ENCODE results near the gene HES7. TPM values are rescaled to one million over a fixed set of nuclear protein-coding genes. Genes with fewer than 3 reads are reported as not detected.

HES7 gene
- total and polyA plus RNA-seq, 3 experiments from 2014 or later, result 1.6 to 1.8 TPM; not detected in 1

GRCh38 chr17:8146381-8147140 is 22.7 kb upstream of the HES7 start:
- no peaks in the 10 kb centered on the region for H3K27me3 ChIP-seq (ENCODE audit: insufficient read depth, low read length, poor library complexity, severe bottlenecking)
- H3K4me1 ChIP-seq (ENCODE audit: insufficient read depth, low read length), result peaks cover 15% of the 10 kb centered on the region
- POLR2A ChIA-PET, result interaction anchor here (1.7 kb wide), 1 partner anchor 10 kb away, joined by 7 read pairs; no protein-coding TSS in a partner anchor
- H3K27ac ChIP-seq (ENCODE audit: low read depth, low read length), result no peak overlapping the region
- peak in 2 of 5 donors; percentile 7 to 8 for DNase-seq
- peaks cover 73% of the 10 kb centered on the region for H3K36me3 ChIP-seq (ENCODE audit: insufficient read depth, low read length)
- H3K9me3 ChIP-seq (ENCODE audit: low read length), result no peaks in the 10 kb centered on the region
- peaks cover 3 to 95% (median 20%) of the 10 kb centered on the region in 3 donors for H3K36me3 Mint-ChIP-seq
- peak overlapping the region in 4 of 7 donors; percentile 19 to 78 (median 54) for H3K4me3 Mint-ChIP-seq
- H3K4me3 ChIP-seq (ENCODE audit: low read length), result no peak overlapping the region
- CTCF ChIA-PET, result interaction anchor here (0.9 to 3.4 kb wide), 6 partner anchors 10 to 53 kb away, joined by 3 to 12 read pairs (median 4); partner anchors contain the start of gene HES7
- peak overlapping the region in 5 of 8 donors; percentile 51 to 94 (median 70) for H3K27ac Mint-ChIP-seq
- peaks cover 14 to 29% (median 14%) of the 10 kb centered on the region in 3 donors for H3K4me1 Mint-ChIP-seq
- peaks cover 0 to 2% (median 0%) of the 10 kb centered on the region in 5 donors for H3K9me3 Mint-ChIP-seq
- peaks cover 0 to 12% of the 10 kb centered on the region in 2 donors for H3K27me3 Mint-ChIP-seq

GRCh38 chr17:8145811-8146210 is 21.9 kb upstream of the HES7 start:
- H3K4me3 Mint-ChIP-seq, result no peak overlapping the region
- H3K4me1 Mint-ChIP-seq, result peaks cover 8 to 22% (median 9%) of the 10 kb centered on the region in 3 donors
- ChIA-PET CTCF (interaction anchor here (0.8 to 3.4 kb wide), 6 partner anchors 13 to 75 kb away, joined by 3 to 12 read pairs (median 4); partner anchors contain the start of gene HES7), POLR2A (no interaction called here)
- H3K9me3 Mint-ChIP-seq, result no peaks in the 10 kb centered on the region
- no peaks in the 10 kb centered on the region for H3K9me3 ChIP-seq (ENCODE audit: low read length)
- peaks cover 3 to 95% (median 20%) of the 10 kb centered on the region in 3 donors for H3K36me3 Mint-ChIP-seq
- H3K27ac ChIP-seq (ENCODE audit: low read depth, low read length), result no peak overlapping the region
- no peak for DNase-seq
- H3K27ac Mint-ChIP-seq, result peak overlapping the region in 2 of 8 donors; percentile 22 to 78
- no peaks in the 10 kb centered on the region for H3K27me3 ChIP-seq (ENCODE audit: insufficient read depth, low read length, poor library complexity, severe bottlenecking)
- H3K36me3 ChIP-seq (ENCODE audit: insufficient read depth, low read length), result peaks cover 79% of the 10 kb centered on the region
- no peak overlapping the region for H3K4me3 ChIP-seq (ENCODE audit: low read length)
- H3K4me1 ChIP-seq (ENCODE audit: insufficient read depth, low read length), result peaks cover 12% of the 10 kb centered on the region
- peaks cover 0 to 8% of the 10 kb centered on the region in 2 donors for H3K27me3 Mint-ChIP-seq

- Mint-ChIP-seq H3K4me1 (peaks cover 0 to 10% (median 3%) of the 10 kb centered on the region in 3 donors), H3K27me3 (peaks cover 0 to 8% of the 10 kb centered on the region in 2 donors), H3K27ac (peak overlapping the region in 2 of 8 donors; percentile 21 to 70), H3K36me3 (peaks cover 3 to 93% (median 19%) of the 10 kb centered on the region in 3 donors), H3K9me3 (no peaks in the 10 kb centered on the region), H3K4me3 (peak overlapping the region in 2 of 7 donors; percentile 40 to 60)
- H3K4me3 ChIP-seq (ENCODE audit: low read length), result no peak overlapping the region
- no peaks in the 10 kb centered on the region for H3K27me3 ChIP-seq (ENCODE audit: insufficient read depth, low read length, poor library complexity, severe bottlenecking)
- no peak overlapping the region for H3K27ac ChIP-seq (ENCODE audit: low read depth, low read length)
- DNase-seq, result peak in 3 of 5 donors; percentile 17 to 48 (median 17)
- ChIA-PET POLR2A (interaction anchor here (0.7 kb wide), 1 partner anchor 129 kb away, joined by 3 read pairs; no protein-coding TSS in a partner anchor), CTCF (interaction anchor here (1.8 kb wide), 1 partner anchor 20 kb away, joined by 6 read pairs; the partner anchor contains the start of gene HES7)
- no peaks in the 10 kb centered on the region for H3K9me3 ChIP-seq (ENCODE audit: low read length)
- peaks cover 6% of the 10 kb centered on the region for H3K4me1 ChIP-seq (ENCODE audit: insufficient read depth, low read length)
- peaks cover 74% of the 10 kb centered on the region for H3K36me3 ChIP-seq (ENCODE audit: insufficient read depth, low read length)
Measured at GRCh38 chr17:8144401-8145231, 20.7 kb upstream of the HES7 start.

GRCh38 chr17:8143581-8144400 is 19.9 kb upstream of the HES7 start:
- Mint-ChIP-seq H3K4me3 (peak overlapping the region in 5 of 7 donors; percentile 5 to 75 (median 45)), H3K4me1 (peaks cover 0 to 7% (median 0%) of the 10 kb centered on the region in 3 donors), H3K27ac (peak overlapping the region in 3 of 8 donors; percentile 21 to 75 (median 26)), H3K9me3 (peaks cover 0 to 2% (median 0%) of the 10 kb centered on the region in 5 donors), H3K27me3 (peaks cover 0 to 8% of the 10 kb centered on the region in 2 donors), H3K36me3 (peaks cover 3 to 85% (median 16%) of the 10 kb centered on the region in 3 donors)
- H3K27me3 ChIP-seq (ENCODE audit: insufficient read depth, low read length, poor library complexity, severe bottlenecking), result no peaks in the 10 kb centered on the region
- POLR2A ChIA-PET, result no interaction called here
- no peak overlapping the region for H3K27ac ChIP-seq (ENCODE audit: low read depth, low read length)
- peaks cover 65% of the 10 kb centered on the region for H3K36me3 ChIP-seq (ENCODE audit: insufficient read depth, low read length)
- peak in 3 of 5 donors; percentile 21 to 53 (median 30) for DNase-seq
- CTCF ChIA-PET, result interaction anchor here (1.3 kb wide), 1 partner anchor 25 kb away, joined by 3 read pairs; no protein-coding TSS in a partner anchor
- no peak overlapping the region for H3K4me3 ChIP-seq (ENCODE audit: low read length)
- H3K9me3 ChIP-seq (ENCODE audit: low read length), result no peaks in the 10 kb centered on the region
- H3K4me1 ChIP-seq (ENCODE audit: insufficient read depth, low read length), result peaks cover 12% of the 10 kb centered on the region

GRCh38 chr17:8142887-8143580 is 19.1 kb upstream of the HES7 start:
- CTCF ChIA-PET, result interaction anchor here (1.3 kb wide), 1 partner anchor 24 kb away, joined by 3 read pairs; no protein-coding TSS in a partner anchor
- peaks cover 0 to 8% of the 10 kb centered on the region in 2 donors for H3K27me3 Mint-ChIP-seq
- POLR2A ChIA-PET, result interaction anchor here (0.6 kb wide), 1 partner anchor 205 kb away, joined by 7 read pairs; no protein-coding TSS in a partner anchor

DNA sequence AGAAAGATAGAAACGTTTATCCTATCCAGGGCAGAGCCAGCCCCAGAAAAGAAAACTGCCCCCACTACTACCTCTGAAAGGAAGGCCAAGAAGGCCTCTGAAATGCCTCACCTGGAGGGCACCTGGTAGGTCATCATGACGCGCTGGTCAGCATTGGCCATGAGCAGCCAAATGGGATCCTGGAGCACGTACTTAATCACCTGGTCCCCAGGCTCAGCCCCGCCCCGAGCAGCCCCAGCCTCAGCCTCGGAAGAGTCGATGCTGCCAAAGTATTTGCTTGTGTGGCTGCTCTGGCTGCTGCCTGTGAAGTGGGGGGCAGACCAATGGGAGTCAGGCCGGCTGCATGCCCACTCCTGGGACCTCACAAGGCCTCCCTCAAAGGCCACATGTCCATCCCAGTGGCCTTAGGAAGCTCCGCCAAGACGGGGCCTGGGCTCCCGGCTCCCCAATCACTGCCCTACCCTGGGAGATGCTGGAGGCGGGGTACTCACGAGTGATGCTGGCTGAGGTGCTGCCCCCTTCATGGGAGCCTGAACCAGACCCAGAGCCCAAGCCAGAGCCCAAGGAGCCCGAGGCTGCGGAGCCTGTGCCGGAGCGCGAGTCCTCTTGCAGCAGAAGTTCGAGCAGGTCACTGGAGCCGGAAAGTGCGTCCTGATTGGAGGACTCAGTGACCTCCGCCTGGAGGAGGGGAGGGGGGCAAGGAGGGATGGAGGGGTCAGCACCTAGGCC is 18.4 kb upstream of the HES7 start:
- CTCF ChIA-PET, result interaction anchor here (5.2 to 8.2 kb wide), 2 partner anchors 11 to 23 kb away, joined by 52 to 108 read pairs; partner anchors contain the start of genes ALOXE3 and PER1
- Histone ChIP-seq H3K27ac (ENCODE audit: low read depth, low read length) (no peak overlapping the region), H3K4me1 (ENCODE audit: insufficient read depth, low read length) (peaks cover 22% of the 10 kb centered on the region), H3K27me3 (ENCODE audit: insufficient read depth, low read length, poor library complexity, severe bottlenecking) (no peaks in the 10 kb centered on the region), H3K36me3 (ENCODE audit: insufficient read depth, low read length) (peaks cover 51% of the 10 kb centered on the region), H3K9me3 (ENCODE audit: low read length) (no peaks in the 10 kb centered on the region), H3K4me3 (ENCODE audit: low read length) (no peak overlapping the region)
- POLR2A ChIA-PET, result interaction anchor here (0.6 kb wide), 1 partner anchor 206 kb away, joined by 7 read pairs; no protein-coding TSS in a partner anchor
- H3K4me3 Mint-ChIP-seq, result peak overlapping the region in 1 of 7 donors; percentile 58
- peaks cover 0 to 4% (median 0%) of the 10 kb centered on the region in 3 donors for H3K4me1 Mint-ChIP-seq
- H3K27me3 Mint-ChIP-seq, result peaks cover 0 to 8% of the 10 kb centered on the region in 2 donors
- H3K9me3 Mint-ChIP-seq, result peaks cover 0 to 2% (median 0%) of the 10 kb centered on the region in 5 donors
- DNase-seq, result peak in 2 of 5 donors; percentile 5 to 50
- peaks cover 0 to 71% (median 12%) of the 10 kb centered on the region in 3 donors for H3K36me3 Mint-ChIP-seq
- peak overlapping the region in 3 of 8 donors; percentile 43 to 77 (median 56) for H3K27ac Mint-ChIP-seq

More at GRCh38 chr17:8142887-8143580, 19.1 kb upstream of the HES7 start:
- Histone ChIP-seq H3K27me3 (ENCODE audit: insufficient read depth, low read length, poor library complexity, severe bottlenecking) (no peaks in the 10 kb centered on the region), H3K36me3 (ENCODE audit: insufficient read depth, low read length) (peaks cover 58% of the 10 kb centered on the region), H3K4me3 (ENCODE audit: low read length) (no peak overlapping the region), H3K4me1 (ENCODE audit: insufficient read depth, low read length) (peaks cover 16% of the 10 kb centered on the region), H3K27ac (ENCODE audit: low read depth, low read length) (no peak overlapping the region), H3K9me3 (ENCODE audit: low read length) (no peaks in the 10 kb centered on the region)
- Mint-ChIP-seq H3K36me3 (peaks cover 0 to 78% (median 16%) of the 10 kb centered on the region in 3 donors), H3K4me1 (peaks cover 0 to 4% (median 0%) of the 10 kb centered on the region in 3 donors), H3K9me3 (peaks cover 0 to 2% (median 0%) of the 10 kb centered on the region in 5 donors), H3K4me3 (peak overlapping the region in 1 of 7 donors; percentile 41), H3K27ac (peak overlapping the region in 3 of 8 donors; percentile 21 to 74 (median 56))
- peak in 3 of 5 donors; percentile 4 to 46 (median 28) for DNase-seq
